GM23338 (cell line): ENCODE results near the gene FHDC1. TPM values are rescaled to one million over a fixed set of nuclear protein-coding genes. Genes with fewer than 3 reads are reported as not detected.

Experiments
- ATAC-seq: fragments of 200-7000 bp; cut with Tn5 transposase; 3 replicates; pipeline ENCODE4 v1.9.1; 2020
- DNase-seq: peaks from one replicate; pipeline ENCODE4 v3.0.0-alpha.2; 2015; ENCODE audit warnings: low spot score
- H2AFZ ChIP-seq: fragments of 200-600 bp; sonication (generic); 2 replicates; pipeline ENCODE4 v1.8.0; 2016; ENCODE audit warnings: antibody characterized with exemption, mild to moderate bottlenecking, moderate library complexity
- H3F3A ChIP-seq: fragments of 200-600 bp; sonication (generic); replicated peaks from 2 replicates; pipeline ENCODE4 v1.8.0; 2017; ENCODE audit warnings: antibody characterized with exemption, mixed run types, low read depth
- H3K27ac ChIP-seq: fragments of 200-600 bp; sonication (generic); 2 replicates; pipeline ENCODE4 v1.6.1; 2016; ENCODE audit warnings: low read depth
- H3K27me3 ChIP-seq: fragments of 200-600 bp; sonication (generic); 2 replicates; pipeline ENCODE4 v1.8.0; 2016; ENCODE audit warnings: mild to moderate bottlenecking, mixed run types, moderate library complexity; ENCODE audit not compliant: insufficient read depth
- H3K36me3 ChIP-seq: fragments of 200-600 bp; sonication (generic); 2 replicates; pipeline ENCODE4 v1.8.0; 2016; ENCODE audit warnings: mild to moderate bottlenecking; ENCODE audit not compliant: insufficient read depth
- H3K4me1 ChIP-seq: fragments of 200-600 bp; sonication (generic); 2 replicates; pipeline ENCODE4 v1.8.0; 2016; ENCODE audit warnings: mild to moderate bottlenecking, moderate library complexity; ENCODE audit not compliant: insufficient read depth
- H3K4me2 ChIP-seq: fragments of 200-600 bp; sonication (generic); 2 replicates; pipeline ENCODE4 v1.7.1; 2017; ENCODE audit warnings: mixed run types
- H3K4me3 ChIP-seq: fragments of 200-600 bp; sonication (generic); 2 replicates; pipeline ENCODE4 v1.6.1; 2016; ENCODE audit warnings: mixed run types
- H3K79me2 ChIP-seq: fragments of 200-600 bp; sonication (generic); replicated peaks from 2 replicates; pipeline ENCODE4 v1.8.0; 2017; ENCODE audit warnings: mild to moderate bottlenecking; ENCODE audit not compliant: insufficient read depth
- H3K9me2 ChIP-seq: fragments of 200-600 bp; sonication (generic); 2 replicates; pipeline ENCODE4 v1.8.0; 2017; ENCODE audit not compliant: insufficient read depth
- H4K20me1 ChIP-seq: fragments of 200-600 bp; sonication (generic); replicated peaks from 2 replicates; pipeline ENCODE4 v1.8.0; 2017; ENCODE audit warnings: mild to moderate bottlenecking; ENCODE audit not compliant: insufficient read depth
- H3K27ac Mint-ChIP-seq: 2 replicates; pipeline ENCODE4 v1.8.0; 2020; ENCODE audit warnings: inconsistent platforms, mild to moderate bottlenecking, moderate library complexity, mixed read lengths
- H3K27me3 Mint-ChIP-seq: 3 replicates; pipeline ENCODE4 v1.8.0; 2022; ENCODE audit warnings: low read depth, mild to moderate bottlenecking, moderate library complexity, mixed read lengths, inconsistent platforms; ENCODE audit not compliant: insufficient read depth, poor library complexity
- H3K36me3 Mint-ChIP-seq: 3 replicates; pipeline ENCODE4 v1.8.0; 2021; ENCODE audit warnings: low read depth, mild to moderate bottlenecking, inconsistent platforms, moderate library complexity, mixed read lengths
- H3K4me1 Mint-ChIP-seq: 3 replicates; pipeline ENCODE4 v1.8.0; 2020; ENCODE audit warnings: mild to moderate bottlenecking, inconsistent platforms, mixed read lengths
- H3K4me3 Mint-ChIP-seq: 3 replicates; pipeline ENCODE4 v1.8.0; 2021; ENCODE audit warnings: moderate library complexity, mild to moderate bottlenecking, inconsistent platforms, mixed read lengths
- H3K9me3 Mint-ChIP-seq: 3 replicates; pipeline ENCODE4 v1.8.0; 2020; ENCODE audit warnings: moderate library complexity, mild to moderate bottlenecking, inconsistent platforms, mixed read lengths
- CREB1 ChIP-seq: fragments of 250-450 bp; sonication (Bioruptor Pico); IDR thresholded peaks from 2 replicates; pipeline ENCODE4 v1.5.0; 2020; ENCODE audit warnings: low read depth, mild to moderate bottlenecking, moderate library complexity
- ETS1 ChIP-seq: IDR thresholded peaks from 2 replicates; pipeline ENCODE4 v1.6.1; 2016; ENCODE audit warnings: antibody characterized with exemption
- NANOG ChIP-seq: IDR thresholded peaks from 2 replicates; pipeline ENCODE4 v1.6.1; 2016; ENCODE audit warnings: antibody characterized with exemption, borderline replicate concordance
- POLR2AphosphoS5 ChIP-seq: IDR thresholded peaks from 2 replicates; pipeline ENCODE4 v1.6.1; 2016; ENCODE audit warnings: antibody characterized with exemption, low read depth
- ZNF114 ChIP-seq: fragments of 250-450 bp; sonication (Bioruptor Pico); IDR thresholded peaks from 2 replicates; pipeline ENCODE4 v1.5.0; 2020; ENCODE audit warnings: mild to moderate bottlenecking, moderate library complexity
- ZNF331 ChIP-seq: fragments of 250-450 bp; sonication (Bioruptor Pico); IDR thresholded peaks from 2 replicates; pipeline ENCODE4 v1.5.0; 2020; ENCODE audit warnings: low read depth, mild to moderate bottlenecking, moderate library complexity
- polyA plus RNA-seq: library from polyadenylated mRNA; unstranded; fragments of >200 nt; fragmentation: Nextera tagmentation; extraction: Ambion mirVana; gene quantifications from 2 replicates; pipeline ENCODE4 v1.2.1, GENCODE V29; 2016
- total RNA-seq: library from RNA; depleted of rRNA; stranded (reverse); fragments of >200 nt; shearing (Covaris generic); gene quantifications from 2 replicates; pipeline ENCODE4 v1.2.3, GENCODE V29; 2014
- TF ChIP-seq, protein P1 (sequence below): fragments of 250-450 bp; sonication (Bioruptor Pico); IDR thresholded peaks from 2 replicates; pipeline ENCODE4 v1.5.0; 2020; ENCODE audit warnings: mild to moderate bottlenecking, moderate library complexity
- TF ChIP-seq, protein P2 (sequence below), 2 experiments: fragments of 200-600 bp in 1 of 2; sonication (generic) in 1 of 2; conservative IDR thresholded peaks; 2 replicates each; pipeline versions ENCODE4 v1.5.1 to v1.6.1; 2016 to 2017; ENCODE audit warnings: antibody characterized with exemption in 2 of 2, low read depth in 2 of 2, mild to moderate bottlenecking in 2 of 2, moderate library complexity in 1 of 2

FHDC1 gene
- total and polyA plus RNA-seq, 2 experiments from 2014 or later: 9.5 to 22.8 TPM

- no peaks in the 10 kb centered on the region for H3K9me3 Mint-ChIP-seq
- H3K4me2 ChIP-seq: no peak overlapping the region
- ATAC-seq (no peak), DNase-seq (no peak)
- no peaks in the 10 kb centered on the region for H3F3A ChIP-seq
- no peak overlapping the region for H3K4me3 Mint-ChIP-seq
- no peak overlapping the region for H3K27ac ChIP-seq
- H3K27me3 ChIP-seq: no peaks in the 10 kb centered on the region
- peaks cover 56% of the 10 kb centered on the region for H3K36me3 Mint-ChIP-seq
- H4K20me1 ChIP-seq: no peaks in the 10 kb centered on the region
- H3K4me3 ChIP-seq: no peak overlapping the region
- no peaks in the 10 kb centered on the region for H3K9me2 ChIP-seq
- H2AFZ ChIP-seq: no peak overlapping the region
- peaks cover 11% of the 10 kb centered on the region; the same call in 1 of the 2 replicates for H3K36me3 ChIP-seq
- TF ChIP-seq, protein P1, sequence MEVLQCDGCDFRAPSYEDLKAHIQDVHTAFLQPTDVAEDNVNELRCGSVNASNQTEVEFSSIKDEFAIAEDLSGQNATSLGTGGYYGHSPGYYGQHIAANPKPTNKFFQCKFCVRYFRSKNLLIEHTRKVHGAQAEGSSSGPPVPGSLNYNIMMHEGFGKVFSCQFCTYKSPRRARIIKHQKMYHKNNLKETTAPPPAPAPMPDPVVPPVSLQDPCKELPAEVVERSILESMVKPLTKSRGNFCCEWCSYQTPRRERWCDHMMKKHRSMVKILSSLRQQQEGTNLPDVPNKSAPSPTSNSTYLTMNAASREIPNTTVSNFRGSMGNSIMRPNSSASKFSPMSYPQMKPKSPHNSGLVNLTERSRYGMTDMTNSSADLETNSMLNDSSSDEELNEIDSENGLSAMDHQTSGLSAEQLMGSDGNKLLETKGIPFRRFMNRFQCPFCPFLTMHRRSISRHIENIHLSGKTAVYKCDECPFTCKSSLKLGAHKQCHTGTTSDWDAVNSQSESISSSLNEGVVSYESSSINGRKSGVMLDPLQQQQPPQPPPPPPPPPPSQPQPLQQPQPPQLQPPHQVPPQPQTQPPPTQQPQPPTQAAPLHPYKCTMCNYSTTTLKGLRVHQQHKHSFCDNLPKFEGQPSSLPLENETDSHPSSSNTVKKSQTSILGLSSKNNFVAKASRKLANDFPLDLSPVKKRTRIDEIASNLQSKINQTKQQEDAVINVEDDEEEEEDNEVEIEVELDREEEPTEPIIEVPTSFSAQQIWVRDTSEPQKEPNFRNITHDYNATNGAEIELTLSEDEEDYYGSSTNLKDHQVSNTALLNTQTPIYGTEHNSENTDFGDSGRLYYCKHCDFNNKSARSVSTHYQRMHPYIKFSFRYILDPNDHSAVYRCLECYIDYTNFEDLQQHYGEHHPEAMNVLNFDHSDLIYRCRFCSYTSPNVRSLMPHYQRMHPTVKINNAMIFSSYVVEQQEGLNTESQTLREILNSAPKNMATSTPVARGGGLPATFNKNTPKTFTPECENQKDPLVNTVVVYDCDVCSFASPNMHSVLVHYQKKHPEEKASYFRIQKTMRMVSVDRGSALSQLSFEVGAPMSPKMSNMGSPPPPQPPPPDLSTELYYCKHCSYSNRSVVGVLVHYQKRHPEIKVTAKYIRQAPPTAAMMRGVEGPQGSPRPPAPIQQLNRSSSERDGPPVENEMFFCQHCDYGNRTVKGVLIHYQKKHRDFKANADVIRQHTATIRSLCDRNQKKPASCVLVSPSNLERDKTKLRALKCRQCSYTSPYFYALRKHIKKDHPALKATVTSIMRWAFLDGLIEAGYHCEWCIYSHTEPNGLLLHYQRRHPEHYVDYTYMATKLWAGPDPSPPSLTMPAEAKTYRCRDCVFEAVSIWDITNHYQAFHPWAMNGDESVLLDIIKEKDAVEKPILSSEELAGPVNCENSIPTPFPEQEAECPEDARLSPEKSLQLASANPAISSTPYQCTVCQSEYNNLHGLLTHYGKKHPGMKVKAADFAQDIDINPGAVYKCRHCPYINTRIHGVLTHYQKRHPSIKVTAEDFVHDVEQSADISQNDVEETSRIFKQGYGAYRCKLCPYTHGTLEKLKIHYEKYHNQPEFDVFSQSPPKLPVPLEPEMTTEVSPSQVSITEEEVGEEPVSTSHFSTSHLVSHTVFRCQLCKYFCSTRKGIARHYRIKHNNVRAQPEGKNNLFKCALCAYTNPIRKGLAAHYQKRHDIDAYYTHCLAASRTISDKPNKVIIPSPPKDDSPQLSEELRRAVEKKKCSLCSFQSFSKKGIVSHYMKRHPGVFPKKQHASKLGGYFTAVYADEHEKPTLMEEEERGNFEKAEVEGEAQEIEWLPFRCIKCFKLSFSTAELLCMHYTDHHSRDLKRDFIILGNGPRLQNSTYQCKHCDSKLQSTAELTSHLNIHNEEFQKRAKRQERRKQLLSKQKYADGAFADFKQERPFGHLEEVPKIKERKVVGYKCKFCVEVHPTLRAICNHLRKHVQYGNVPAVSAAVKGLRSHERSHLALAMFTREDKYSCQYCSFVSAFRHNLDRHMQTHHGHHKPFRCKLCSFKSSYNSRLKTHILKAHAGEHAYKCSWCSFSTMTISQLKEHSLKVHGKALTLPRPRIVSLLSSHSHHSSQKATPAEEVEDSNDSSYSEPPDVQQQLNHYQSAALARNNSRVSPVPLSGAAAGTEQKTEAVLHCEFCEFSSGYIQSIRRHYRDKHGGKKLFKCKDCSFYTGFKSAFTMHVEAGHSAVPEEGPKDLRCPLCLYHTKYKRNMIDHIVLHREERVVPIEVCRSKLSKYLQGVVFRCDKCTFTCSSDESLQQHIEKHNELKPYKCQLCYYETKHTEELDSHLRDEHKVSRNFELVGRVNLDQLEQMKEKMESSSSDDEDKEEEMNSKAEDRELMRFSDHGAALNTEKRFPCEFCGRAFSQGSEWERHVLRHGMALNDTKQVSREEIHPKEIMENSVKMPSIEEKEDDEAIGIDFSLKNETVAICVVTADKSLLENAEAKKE: no peak
- TF ChIP-seq ZNF331 (CRISPR knock-in tag): no peak
- no peak for TF ChIP-seq ZNF114
- TF ChIP-seq ETS1: no peak
- no peak for TF ChIP-seq CREB1 (CRISPR knock-in tag)
- TF ChIP-seq POLR2AphosphoS5: no peak
- TF ChIP-seq, protein P2, sequence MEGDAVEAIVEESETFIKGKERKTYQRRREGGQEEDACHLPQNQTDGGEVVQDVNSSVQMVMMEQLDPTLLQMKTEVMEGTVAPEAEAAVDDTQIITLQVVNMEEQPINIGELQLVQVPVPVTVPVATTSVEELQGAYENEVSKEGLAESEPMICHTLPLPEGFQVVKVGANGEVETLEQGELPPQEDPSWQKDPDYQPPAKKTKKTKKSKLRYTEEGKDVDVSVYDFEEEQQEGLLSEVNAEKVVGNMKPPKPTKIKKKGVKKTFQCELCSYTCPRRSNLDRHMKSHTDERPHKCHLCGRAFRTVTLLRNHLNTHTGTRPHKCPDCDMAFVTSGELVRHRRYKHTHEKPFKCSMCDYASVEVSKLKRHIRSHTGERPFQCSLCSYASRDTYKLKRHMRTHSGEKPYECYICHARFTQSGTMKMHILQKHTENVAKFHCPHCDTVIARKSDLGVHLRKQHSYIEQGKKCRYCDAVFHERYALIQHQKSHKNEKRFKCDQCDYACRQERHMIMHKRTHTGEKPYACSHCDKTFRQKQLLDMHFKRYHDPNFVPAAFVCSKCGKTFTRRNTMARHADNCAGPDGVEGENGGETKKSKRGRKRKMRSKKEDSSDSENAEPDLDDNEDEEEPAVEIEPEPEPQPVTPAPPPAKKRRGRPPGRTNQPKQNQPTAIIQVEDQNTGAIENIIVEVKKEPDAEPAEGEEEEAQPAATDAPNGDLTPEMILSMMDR (conservative IDR thresholded peaks at IDR 0.05; ENCODE audit: low read depth in 2 of 2): no peak
- no peak for TF ChIP-seq NANOG
- no peak overlapping the region for H3K27ac Mint-ChIP-seq
- H3K4me1 Mint-ChIP-seq: peaks cover 44% of the 10 kb centered on the region
- H3K4me1 ChIP-seq: peaks cover 15% of the 10 kb centered on the region
- no peaks in the 10 kb centered on the region for H3K27me3 Mint-ChIP-seq
- peaks cover 19% of the 10 kb centered on the region for H3K79me2 ChIP-seq
Observed at GRCh38 chr4:152956147-152956546, 20.0 kb downstream of the FHDC1 start.
